ENCODE measurements around the gene MTG1. TPM values are rescaled to one million over a fixed set of nuclear protein-coding genes. Genes with fewer than 3 reads are reported as not detected.

The MTG1 gene
- total and polyA plus RNA-seq, 2 experiments from 2014 or later, result 45.7 to 68.6 TPM

DNA sequence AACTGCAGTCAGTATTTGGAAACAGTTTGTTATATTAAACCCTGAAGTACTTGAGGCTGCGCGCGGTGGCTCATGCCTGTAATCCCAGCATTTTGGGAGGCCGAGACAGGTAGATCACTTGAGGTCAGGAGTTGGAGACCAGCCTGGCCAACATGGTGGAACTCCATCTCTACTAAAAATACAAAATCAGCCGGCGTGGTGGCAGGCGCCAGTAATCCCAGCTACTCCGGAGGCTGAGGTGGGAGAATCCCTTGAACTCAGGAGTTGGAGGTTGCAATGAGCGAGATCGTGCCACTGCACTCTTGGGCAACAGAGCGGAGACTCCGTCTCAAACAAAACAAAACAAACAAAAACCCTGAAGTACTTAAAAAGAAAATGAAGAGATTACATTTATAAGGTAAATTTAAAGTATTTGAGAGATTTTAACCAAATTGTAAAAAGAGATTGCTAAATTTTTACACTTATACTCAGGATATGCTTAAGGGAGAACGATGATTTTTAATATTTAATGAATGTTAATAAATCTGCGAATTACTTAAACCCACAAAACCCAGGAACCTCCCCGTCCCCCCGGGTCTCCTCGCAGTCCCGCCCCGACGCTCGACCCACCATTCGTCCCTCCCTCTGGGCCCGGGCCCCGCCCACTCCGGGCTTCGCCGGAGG is 425 bp upstream of the MTG1 start (continued):
- TF ChIP-seq, protein P1, sequence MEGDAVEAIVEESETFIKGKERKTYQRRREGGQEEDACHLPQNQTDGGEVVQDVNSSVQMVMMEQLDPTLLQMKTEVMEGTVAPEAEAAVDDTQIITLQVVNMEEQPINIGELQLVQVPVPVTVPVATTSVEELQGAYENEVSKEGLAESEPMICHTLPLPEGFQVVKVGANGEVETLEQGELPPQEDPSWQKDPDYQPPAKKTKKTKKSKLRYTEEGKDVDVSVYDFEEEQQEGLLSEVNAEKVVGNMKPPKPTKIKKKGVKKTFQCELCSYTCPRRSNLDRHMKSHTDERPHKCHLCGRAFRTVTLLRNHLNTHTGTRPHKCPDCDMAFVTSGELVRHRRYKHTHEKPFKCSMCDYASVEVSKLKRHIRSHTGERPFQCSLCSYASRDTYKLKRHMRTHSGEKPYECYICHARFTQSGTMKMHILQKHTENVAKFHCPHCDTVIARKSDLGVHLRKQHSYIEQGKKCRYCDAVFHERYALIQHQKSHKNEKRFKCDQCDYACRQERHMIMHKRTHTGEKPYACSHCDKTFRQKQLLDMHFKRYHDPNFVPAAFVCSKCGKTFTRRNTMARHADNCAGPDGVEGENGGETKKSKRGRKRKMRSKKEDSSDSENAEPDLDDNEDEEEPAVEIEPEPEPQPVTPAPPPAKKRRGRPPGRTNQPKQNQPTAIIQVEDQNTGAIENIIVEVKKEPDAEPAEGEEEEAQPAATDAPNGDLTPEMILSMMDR (conservative IDR thresholded peaks at IDR 0.05; ENCODE audit: low read depth in 2 of 2), result no peak
- no peak for TF ChIP-seq ETS1 (IDR thresholded peaks at IDR 0.05)

DNA sequence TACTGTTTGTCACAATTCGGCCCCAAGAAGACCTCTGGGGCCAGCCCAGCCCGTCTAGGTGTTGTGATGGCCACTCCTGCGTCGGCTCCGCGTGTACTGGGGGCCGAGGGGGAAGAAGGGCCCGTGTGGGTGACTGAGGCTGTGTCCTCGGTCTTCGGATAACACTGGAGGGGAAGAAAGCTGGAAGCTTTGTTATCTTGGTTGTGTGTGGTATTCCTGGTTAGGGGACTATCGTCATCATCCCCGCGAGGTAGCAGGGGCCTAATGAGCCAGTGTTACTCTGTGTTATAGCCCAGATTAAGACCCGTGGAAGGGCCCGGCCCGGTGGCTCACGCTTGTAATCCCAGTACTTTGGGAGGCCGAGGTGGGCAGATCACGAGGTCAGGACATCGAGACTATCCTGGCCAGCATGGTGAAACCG is 854 bp downstream of the MTG1 start:
- peaks cover 10% of the 10 kb centered on the region for H3K36me3 ChIP-seq (ENCODE audit: insufficient read depth)
- Mint-ChIP-seq H3K9me3 (no peaks in the 10 kb centered on the region), H3K27me3 (ENCODE audit: insufficient read depth, low read depth, poor library complexity) (peaks cover 4% of the 10 kb centered on the region), H3K4me3 (peak overlapping the region; percentile 95), H3K27ac (peak overlapping the region; percentile 82), H3K36me3 (ENCODE audit: low read depth) (peaks cover 44% of the 10 kb centered on the region), H3K4me1 (peaks cover 9% of the 10 kb centered on the region)
- peak overlapping the region; percentile 100 for H3K4me3 ChIP-seq
- peak overlapping the region; percentile 95 for H2AFZ ChIP-seq
- H3K79me2 ChIP-seq (replicated peaks; ENCODE audit: insufficient read depth), result peaks cover 43% of the 10 kb centered on the region
- peaks cover 5% of the 10 kb centered on the region; the same call in 1 of the 2 replicates for H4K20me1 ChIP-seq (replicated peaks; ENCODE audit: insufficient read depth)
- H3K27ac ChIP-seq (ENCODE audit: low read depth), result peak overlapping the region; percentile 91
- DNase-seq (ENCODE audit: low spot score), result no peak
- H3F3A ChIP-seq (replicated peaks; ENCODE audit: low read depth), result 0 out of 2 replicates have a peak, but pooled peaks cover 3% of the 10 kb centered on the region
- peak overlapping the region; percentile 99 for H3K4me2 ChIP-seq
- no peaks in the 10 kb centered on the region for H3K27me3 ChIP-seq (ENCODE audit: insufficient read depth)
- no peaks in the 10 kb centered on the region for H3K9me2 ChIP-seq (ENCODE audit: insufficient read depth)
- peak; percentile 3; the same call in 1 of the 3 replicates for ATAC-seq
- no peaks in the 10 kb centered on the region for H3K4me1 ChIP-seq (ENCODE audit: insufficient read depth)
- TF ChIP-seq STAT1 (IDR thresholded peaks at IDR 0.05; ENCODE audit: unreplicated experiment), result no peak
- no peak for TF ChIP-seq ETS1 (IDR thresholded peaks at IDR 0.05)
- no peak for TF ChIP-seq POLR2AphosphoS5 (IDR thresholded peaks at IDR 0.05; ENCODE audit: low read depth)
- TF ChIP-seq EZH2 (IDR thresholded peaks at IDR 0.05; ENCODE audit: low read depth, unreplicated experiment), result no peak
- no peak for TF ChIP-seq REST (IDR thresholded peaks at IDR 0.05; ENCODE audit: unreplicated experiment)
- no peak for TF ChIP-seq EZH2phosphoT487 (IDR thresholded peaks at IDR 0.05; ENCODE audit: unreplicated experiment)
- TF ChIP-seq, protein P1 (conservative IDR thresholded peaks at IDR 0.05; ENCODE audit: low read depth in 2 of 2), result no peak
- TF ChIP-seq CREB1 (CRISPR knock-in tag; IDR thresholded peaks at IDR 0.05; ENCODE audit: low read depth), result no peak
- TF ChIP-seq NANOG (IDR thresholded peaks at IDR 0.05; ENCODE audit: borderline replicate concordance), result no peak
- TF ChIP-seq ZNF331 (CRISPR knock-in tag; IDR thresholded peaks at IDR 0.05; ENCODE audit: low read depth), result no peak
- TF ChIP-seq JUNB (IDR thresholded peaks at IDR 0.05; ENCODE audit: unreplicated experiment), result no peak
